CD4-positive, alpha-beta T cell treated with Interleukin-6 for 4 hours (primary cell): ENCODE results near the gene TIMM17B.
A peak's percentile ranks its signal among the peaks of the same experiment; 100 is the strongest.

Experiments
- DNase-seq: peaks from one replicate; pipeline ENCODE4 v3.0.0-alpha.2; 2020; ENCODE audit warnings: mixed read lengths

Gene TIMM17B

DNA sequence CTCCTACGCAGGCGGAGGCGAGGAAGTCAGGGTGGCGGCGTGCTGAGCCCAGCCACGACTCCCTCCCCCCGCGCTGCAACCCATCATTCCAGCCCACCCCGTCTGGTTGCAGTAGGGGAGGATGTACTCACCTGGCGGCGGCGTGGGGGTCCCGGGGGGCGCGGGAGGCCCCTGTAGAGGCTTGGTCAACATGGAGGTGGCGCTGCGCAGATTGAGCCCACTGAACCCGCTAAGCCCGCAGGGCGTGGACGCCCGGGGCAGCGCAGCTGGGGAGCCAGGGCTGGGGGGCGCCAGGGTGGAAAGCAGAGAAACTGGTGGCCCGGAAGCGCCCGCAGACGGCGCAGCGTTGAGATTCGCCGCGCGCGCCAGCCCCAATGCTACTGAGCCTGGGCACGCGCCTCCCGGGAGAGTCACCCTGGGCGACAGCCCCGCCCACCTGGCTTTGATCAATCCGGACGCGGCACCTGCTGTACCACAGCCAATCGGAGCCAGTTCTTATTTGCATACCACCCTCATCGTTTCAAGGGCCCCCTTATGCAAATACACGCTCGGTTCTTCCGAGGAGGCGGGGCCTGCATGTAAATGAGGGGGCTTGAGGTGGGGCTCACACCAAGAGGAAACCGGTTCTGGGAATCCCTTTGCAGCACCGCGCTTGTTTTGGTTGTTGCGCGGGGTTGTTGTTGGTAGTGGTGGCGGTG is 21.2 kb upstream of the TIMM17B start, which contains the start of gene PIM2:
Gene PIM2, minus strand, starts transcription at position 382 of the 698 bp plus-strand sequence. Its CDS starts 190 bp downstream, at position 192.
- peak; percentile 95 for DNase-seq

- no peak for DNase-seq
Measured at GRCh38 chrX:48918301-48918642, 20.7 kb upstream of the TIMM17B start.

DNA sequence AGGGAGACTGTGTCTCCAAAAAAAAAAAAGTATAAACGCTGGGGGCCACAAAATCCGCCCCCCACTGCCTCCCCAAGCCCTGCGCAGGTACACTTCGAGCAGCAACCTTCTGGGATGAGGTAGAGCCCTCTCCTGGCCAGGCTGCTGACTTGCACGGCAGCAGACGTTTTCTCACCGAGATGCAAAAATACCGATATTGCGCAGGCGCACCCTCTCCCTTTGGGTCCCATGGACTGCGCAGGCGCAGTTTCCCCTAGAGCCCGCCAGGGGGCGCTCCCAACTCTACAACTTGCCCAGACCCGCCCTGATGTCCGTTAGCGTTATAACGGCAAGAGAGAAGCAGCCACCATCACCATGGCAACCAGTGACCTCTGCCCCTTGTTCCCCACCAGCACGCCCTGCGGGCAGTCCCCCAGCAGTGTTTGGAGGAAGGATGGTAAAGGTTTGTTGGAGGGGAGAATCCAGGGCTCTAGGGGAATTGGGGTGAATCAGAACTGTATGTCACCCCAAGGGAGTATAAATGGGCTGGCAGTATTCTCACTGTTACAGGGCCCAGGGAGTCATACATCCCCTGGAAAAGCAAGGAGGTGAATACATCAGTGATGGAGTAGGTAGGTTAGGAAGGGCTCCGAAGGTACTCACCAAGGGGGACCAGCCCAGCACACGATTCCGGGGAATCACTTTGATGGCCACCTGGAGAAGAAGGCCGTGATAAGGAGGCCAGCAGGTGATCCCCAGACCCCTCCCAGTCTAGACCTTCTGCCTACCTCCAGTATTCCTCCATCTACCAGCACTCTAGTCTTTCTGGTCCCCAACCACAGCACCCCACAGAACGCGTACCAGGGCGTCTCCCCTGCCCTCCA is 19.8 kb upstream of the TIMM17B start:
- DNase-seq = peak; percentile 89

GRCh38 chrX:48914593-48915493 is 17.3 kb upstream of the TIMM17B start:
- no peak for DNase-seq

DNA sequence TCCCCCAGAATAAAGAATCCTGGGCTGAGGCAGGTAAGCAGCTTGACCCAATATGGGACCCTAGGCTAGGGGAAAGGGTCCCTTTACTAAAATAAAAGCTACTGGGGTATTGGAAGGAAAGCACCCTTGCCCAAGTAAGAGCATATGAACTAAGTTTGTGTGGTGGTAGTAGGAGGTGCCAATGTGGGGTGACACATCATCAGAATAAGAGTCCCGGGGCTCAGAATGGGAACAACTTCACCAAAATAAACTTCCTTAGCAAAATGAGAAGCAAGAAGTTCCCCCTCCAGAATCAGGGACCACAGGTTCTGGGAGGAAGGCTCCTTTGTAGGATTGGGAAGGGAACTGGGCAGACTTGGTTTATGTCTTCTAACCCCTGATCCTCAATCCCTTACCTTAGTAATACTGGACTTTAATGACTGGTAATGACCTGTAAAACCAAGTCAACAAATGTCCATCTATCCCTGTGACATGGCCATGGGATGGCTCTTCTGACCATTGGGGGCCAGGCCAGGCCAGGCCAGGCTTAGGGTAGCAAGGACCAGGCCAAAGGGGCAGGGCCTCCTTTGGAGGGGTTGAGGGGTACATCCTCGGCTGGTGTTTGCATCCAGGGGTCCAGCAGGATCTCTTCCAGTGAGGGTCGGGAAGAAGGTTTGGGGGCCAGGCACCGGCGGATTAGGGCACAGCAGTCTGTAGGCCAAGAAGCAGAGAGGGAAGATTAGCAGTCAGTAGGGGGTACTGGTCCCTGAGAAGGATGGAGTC is 16.2 kb upstream of the TIMM17B start:
- no peak for DNase-seq

DNA sequence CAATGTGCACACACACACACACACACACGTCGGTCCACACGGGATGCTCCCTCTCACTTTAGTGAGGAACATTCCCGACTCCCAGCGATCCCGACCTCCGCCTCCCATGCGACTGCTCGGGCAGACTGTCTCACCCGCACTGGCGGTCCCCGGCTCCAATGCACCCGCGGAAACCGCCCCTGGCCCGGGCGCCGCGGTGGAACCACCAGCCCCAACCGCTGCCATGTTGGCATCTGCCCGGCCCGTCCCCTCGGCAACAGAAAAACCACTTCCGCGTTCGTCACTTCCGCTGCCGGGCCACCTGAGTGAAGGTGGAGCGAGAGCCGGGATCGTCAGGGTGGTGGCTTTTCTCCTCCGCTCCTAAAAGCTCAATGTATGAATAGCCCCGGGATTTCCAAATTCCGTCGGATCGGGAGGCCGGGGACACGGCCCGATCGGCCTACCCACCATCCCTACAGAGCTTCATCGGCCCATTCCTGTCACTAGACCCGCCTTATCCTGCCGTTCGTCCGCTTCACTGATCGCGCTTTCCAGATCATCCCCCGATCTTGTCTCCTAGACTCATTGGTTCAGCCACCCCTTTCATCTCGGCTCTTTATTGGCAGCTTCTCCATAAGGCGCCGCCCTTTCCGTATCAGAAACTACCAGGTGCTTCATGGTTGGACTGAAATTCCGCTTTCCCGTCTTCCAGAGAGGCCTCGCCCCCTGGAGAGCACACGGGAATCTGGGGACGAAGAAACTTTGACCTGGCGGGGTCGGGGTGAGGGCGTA is 14.0 kb upstream of the TIMM17B start, which contains the start of gene SLC35A2:
Gene SLC35A2, minus strand, starts transcription at position 235 of the 771 bp plus-strand sequence. Its CDS starts 10 bp downstream, at position 225.
- DNase-seq = peak; percentile 89

DNA sequence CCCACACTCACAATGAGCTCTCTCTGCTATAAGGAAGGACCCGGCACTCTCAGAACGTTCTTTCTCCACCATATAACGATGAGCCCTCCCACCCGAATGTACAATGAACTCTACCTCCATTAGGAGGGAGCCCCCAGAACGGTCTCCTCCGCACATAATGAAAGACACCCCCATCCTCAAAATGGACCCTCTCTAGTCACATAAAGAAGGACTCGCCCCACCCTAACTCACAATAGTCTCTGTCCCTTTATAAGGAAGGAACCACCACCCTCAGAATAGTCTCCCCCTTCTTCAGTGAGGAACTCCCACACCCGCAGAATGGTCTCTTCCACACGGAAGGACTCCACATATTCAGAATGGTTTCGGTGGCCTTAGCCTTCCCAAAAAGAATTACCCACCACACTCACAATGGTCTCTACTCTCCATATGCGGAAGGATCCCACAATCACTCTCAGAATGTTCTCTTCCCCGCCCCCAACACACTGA is 13.4 kb upstream of the TIMM17B start:
- no peak for DNase-seq

- DNase-seq = no peak
Measured at GRCh38 chrX:48909703-48910294, 12.2 kb upstream of the TIMM17B start.

DNA sequence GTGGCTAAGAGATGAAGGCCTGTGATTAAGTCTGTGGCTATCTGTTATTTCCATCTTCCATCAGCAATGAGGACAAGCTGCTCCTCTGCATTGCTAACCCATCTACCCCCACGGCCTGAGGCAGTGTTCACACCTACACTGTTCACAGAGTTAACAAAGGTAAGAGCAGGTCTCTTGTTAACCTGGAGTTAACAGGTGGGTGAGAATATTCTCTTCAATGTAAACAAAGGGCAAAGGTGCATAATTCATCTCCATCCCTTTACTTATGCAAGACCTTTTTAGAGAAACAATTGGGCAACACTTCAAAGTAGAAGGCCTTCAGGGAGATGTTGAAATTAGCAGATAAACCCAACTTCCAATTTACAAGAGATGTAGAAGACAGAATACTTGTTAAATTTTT is 11.0 kb upstream of the TIMM17B start:
- DNase-seq = no peak

- no peak for DNase-seq
Measured at GRCh38 chrX:48905090-48905790, 7.7 kb upstream of the TIMM17B start.

DNA sequence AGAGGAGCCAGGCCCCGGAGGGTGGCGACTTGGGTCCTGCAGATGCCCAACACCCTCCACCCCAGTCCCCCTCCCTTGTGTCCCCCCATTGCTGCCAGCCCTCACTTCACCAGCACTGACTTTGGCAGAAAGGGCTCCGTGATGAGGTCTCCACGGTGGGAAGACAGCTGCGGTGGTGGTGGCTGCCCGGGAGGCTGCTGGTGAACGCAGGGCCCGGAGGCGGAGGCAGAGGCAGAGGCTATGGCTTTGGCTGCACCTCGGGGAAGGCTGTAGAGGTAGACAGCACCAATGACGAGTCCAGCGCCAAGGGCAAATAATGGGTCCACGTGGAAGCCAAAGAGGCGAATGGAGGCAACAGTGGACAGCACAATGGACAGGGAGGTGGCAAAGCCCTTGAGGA is 7.1 kb upstream of the TIMM17B start:
- DNase-seq = no peak

GRCh38 chrX:48904180-48904579 is 6.6 kb upstream of the TIMM17B start:
- no peak for DNase-seq

DNA sequence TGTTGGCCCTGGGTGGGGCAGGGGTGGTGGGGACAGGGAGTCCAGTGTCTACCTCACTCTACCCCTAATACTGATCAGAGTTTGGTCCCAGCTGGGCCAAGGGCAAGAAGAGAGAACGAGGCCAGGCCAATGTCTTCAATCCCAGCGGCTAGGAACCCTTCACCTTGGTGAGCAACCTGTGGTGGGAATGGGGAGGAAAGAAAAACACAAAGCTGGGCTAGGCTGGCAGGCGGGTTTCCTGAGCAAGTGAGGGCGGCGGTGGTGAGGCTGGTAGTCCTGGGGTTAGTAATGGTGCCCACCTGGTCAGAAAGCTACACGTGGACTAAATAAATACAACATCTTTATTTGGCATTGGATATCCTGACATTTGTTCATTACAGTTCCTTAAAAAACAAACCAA is 5.7 kb upstream of the TIMM17B start:
- no peak for DNase-seq

GRCh38 chrX:48902776-48903175 is 5.2 kb upstream of the TIMM17B start:
- DNase-seq = no peak

- DNase-seq = no peak
Measured at GRCh38 chrX:48902135-48902534, 4.6 kb upstream of the TIMM17B start.

GRCh38 chrX:48901069-48901468 is 3.5 kb upstream of the TIMM17B start:
- no peak for DNase-seq

DNA sequence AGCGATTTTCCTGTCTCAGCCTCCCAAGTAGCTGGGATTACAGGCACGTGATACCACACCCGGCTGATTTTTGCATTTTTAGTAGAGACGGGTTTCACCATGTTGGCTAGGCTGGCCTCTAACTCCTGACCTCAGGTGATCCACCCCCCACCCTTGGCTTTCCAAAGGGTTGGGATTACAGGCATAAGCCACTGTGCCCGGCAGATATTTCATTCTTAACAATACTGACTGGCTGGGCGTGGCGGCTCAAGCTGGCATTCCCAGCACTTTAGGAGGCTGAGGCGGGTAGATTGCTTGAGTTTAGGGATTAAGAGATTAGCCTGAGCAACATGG is 1.5 kb upstream of the TIMM17B start:
- no peak for DNase-seq

- DNase-seq = peak; percentile 60
Measured at GRCh38 chrX:48897157-48897624, 377 bp downstream of the TIMM17B start.

- no peak for DNase-seq
Measured at GRCh38 chrX:48896611-48897011, 957 bp downstream of the TIMM17B start.

GRCh38 chrX:48894891-48895290 is 2.7 kb downstream of the TIMM17B start:
- no peak for DNase-seq
